GM18502 (cell line): Measurements from ENCODE around the gene CALY.
"Not testable (repeated sequence)": the region's sequence is repeated elsewhere in the genome, so short reads cannot be mapped to it uniquely, and the experiment has no call there.

ENCODE experiments used
- ATAC-seq: cut with Tn5 transposase; IDR thresholded peaks from one replicate; pipeline ENCODE4 v1.9.1; 2021; ENCODE audit warnings: mild to moderate bottlenecking; ENCODE audit not compliant: unreplicated experiment, poor library complexity

The CALY gene

GRCh38 chr10:133367461-133367860, 30.8 kb upstream of the CALY start:
- not testable (repeated sequence) for ATAC-seq

DNA sequence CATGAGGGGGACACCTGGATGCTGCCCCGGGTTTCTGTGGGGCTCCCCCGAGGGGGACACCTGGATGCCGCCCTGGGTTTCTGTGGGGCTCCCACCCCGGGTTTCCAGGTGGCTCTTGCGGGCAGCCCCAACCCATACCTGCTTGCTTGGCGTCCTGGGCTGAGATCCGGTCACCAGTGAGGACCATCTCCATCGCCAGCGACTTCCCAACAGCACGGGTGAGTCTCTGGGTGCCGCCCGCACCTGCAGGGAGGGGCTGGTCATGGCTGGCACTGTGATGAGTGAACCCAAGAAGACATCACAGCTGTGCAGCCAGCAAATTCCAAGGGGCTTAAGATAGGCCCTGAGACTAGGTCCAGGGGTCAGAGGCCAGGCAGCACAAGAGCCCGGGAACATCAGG, 30.1 kb upstream of the CALY start:
- no peak for ATAC-seq

- ATAC-seq = no peak
Measured at GRCh38 chr10:133366130-133366478, 29.4 kb upstream of the CALY start.

GRCh38 chr10:133365461-133366129, 28.9 kb upstream of the CALY start:
- no peak for ATAC-seq

DNA sequence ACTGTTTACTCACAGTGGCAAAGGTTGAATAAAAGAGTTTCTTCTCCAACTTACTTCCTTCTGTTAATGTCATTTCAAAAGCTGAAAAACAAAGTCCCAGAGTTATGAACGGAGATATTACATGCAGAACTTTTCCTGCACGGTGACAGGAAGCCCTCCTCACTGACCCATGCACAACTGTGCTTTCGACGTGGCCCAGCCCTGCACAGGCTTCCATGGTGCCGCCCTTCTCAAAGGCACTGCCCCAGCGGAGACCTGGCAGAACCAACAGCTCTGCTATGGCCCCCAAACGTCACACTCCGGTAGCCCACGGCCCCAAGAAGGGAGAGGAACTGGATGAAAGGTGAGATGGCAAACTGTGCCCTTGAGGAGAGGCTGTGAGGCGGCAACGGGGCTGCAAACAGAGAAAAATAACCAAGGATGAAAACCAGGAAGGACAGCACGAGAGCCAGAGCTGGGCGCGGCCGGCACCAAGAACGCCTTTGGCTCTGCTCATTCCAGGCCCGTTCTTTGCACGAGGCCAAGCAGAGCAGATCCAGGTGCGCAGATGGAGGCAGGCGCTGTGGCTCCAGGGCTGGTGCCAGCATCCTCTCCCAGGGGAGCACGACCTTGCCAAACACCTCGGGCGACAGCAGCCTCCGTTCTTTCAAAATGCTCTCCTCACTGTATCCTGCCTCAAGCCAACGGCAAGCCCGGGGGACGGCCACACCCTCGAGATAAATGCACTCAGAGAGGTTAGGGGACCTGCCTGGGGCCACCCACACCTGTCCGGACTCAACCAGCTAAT, 28.1 kb upstream of the CALY start:
- ATAC-seq = no peak

GRCh38 chr10:133362846-133363245, 26.1 kb upstream of the CALY start:
- ATAC-seq = no peak

GRCh38 chr10:133361773-133362441, 25.2 kb upstream of the CALY start:
- ATAC-seq = no peak

DNA sequence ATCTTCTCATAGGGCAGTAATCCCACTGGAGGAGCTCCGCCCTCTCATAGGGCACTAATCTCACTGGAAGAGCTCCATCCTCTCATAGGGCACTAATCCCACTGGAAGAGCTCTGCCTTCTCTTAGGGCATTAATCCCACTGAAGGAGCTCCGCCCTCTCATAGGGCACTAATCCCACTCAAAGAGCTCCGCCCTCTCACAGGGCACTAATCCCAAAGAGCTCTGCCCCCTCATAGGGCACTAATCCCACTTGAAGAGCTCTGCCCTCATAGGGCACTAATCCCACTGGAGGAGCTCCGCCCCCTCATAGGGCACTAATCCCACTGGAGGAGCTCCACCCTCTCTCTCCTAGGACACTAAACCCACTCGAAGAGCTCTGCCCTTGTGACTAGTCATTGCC, 24.5 kb upstream of the CALY start:
- ATAC-seq = no peak

GRCh38 chr10:133359972-133360610, 23.4 kb upstream of the CALY start:
- ATAC-seq = no peak

GRCh38 chr10:133359554-133359971, 22.9 kb upstream of the CALY start:
- ATAC-seq = no peak

DNA sequence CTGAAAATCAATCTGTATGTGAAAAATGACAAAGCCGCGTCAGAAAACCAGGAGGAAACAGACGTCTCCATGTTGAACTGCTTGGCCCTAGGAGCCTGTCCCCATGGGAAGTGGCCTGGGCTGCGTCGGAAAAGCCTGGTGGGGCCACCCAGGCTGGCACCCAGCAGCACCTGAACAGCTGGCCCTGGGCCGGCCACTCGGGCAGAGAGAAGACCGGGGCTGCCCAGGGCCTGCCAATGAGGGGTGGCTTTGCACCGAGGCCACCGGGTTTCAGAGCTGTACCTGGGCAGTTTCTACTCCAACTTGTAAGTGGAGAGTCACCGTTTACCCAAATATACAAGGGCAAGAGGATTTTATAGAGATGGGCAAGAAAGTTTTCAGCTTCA, 22.2 kb upstream of the CALY start:
- no peak for ATAC-seq

DNA sequence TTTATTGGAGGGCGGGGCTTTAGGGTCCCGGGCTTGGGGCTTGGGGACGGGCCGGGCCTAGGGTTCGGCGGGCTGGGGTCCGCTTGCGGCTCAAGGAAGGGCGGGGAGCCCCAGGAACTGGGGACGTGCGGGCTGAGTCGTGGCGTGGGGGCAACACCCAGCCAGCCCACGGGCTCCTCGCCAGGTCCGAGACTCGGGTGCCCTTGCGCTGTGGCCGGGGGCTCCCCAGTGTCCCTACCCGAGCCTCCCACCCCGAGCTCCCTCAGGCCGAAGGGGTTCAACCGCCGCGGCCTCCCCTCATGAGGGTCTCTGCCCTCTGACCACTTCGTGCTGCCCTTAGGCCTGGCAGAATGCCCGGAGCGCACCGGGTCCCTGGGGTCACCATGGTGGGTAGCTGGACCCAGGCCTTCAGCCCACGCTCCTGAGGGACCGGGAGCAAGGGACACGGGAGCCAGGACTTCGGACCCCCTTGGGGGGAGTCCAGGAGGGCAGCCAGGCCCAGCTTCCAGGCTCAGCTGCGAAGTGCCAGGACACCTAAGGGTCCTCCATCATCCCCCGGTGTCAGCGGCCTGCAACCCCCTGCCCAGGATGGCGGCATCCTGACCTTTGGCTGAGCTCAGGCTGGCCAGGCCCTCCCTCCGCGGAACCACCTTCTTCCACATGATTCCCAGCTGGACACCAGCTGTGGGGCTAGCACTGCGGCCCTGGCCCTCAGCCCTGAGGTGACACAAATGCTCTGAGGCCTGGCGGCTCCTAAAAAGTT, 21.6 kb upstream of the CALY start:
- ATAC-seq = no peak

DNA sequence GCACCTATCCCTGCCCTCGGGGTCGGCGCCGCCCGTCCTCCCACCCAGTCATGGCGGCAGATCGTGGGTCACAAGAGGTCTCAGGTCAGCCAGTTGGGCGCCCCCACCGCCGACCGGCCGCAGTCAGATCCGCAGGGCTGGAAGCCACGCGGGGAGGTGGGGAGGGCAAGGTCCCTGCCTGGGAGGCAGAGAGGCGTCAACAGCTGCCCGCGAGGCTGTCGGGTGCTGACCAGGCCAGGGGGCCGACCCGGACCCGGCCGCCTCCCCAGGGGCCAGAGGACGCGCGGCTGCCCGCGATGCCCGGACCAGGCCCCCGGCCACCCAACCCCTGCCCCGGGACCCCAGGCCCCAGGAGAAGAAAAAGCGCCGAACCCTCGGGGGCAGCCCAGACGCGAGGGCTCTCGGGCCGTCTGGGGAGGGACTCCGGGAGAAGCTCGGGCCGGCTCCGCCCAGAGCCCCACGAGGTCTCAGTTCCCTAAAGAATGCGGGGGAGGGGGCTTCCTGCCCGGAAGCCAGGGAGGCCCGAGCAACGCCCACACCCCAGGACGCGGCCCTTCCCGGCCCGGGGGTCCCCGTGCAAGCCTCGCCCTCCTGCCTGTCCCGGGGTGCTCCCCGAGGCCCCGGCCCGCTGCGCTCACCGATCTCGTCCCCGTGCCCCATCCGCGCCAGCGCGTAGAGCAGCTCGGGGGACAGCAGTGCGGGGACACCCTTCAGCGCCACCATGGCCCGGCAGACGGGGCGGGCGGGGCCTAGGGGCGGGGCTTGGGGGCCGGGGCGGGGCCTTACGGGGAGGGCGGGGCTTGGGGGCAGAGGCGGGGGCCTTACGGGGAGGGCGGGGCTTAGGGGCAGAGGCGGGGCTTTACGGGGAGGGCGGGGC, 20.8 kb upstream of the CALY start, which contains the start of gene FUOM:
TSS of gene FUOM (minus strand) at position 735 of the 877 bp plus-strand sequence. CDS start at position 723, 12 bp downstream.
- ATAC-seq = peak; percentile 75

GRCh38 chr10:133356549-133357284, 20.0 kb upstream of the CALY start:
- no peak for ATAC-seq

DNA sequence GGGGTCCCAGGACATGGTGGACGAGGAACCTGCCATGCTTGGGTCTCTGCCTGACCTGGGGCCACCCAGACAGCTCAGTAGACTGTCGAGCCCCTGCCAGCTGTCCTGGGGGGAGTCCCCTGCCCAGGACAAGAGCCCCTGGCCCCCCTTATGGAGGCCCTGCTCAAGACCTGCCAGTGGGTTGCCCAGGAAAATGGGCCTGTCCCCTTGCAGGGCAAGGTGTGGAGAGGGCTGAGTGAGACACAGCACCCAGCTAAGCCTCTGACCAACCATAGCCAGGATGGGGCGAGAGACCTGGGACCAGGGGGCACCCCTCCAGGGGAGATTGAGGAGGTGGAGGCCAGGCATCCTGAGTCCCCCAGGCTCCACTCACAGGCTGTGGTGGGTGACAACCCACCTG, 19.3 kb upstream of the CALY start:
- no peak for ATAC-seq

DNA sequence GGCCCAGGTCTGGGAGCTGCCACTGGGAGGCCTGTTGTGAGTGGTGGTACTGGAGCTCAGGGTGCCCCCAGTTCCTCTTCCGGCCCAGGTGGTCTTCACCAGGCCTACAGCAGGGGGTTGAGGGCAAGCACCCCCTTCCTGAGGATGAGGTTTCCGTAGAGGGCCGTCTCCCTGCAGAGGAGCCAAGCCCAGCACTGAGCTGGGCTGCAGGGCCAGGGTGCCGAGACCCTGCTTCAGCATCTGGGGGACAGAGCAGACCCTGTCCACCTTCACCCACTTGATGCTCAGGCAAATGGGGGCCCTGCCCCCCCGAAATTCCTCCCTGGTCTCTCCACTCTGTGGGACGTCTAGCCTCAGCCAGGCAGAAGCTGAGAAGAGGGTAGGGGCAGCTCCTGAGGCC, 18.6 kb upstream of the CALY start:
- ATAC-seq = no peak

DNA sequence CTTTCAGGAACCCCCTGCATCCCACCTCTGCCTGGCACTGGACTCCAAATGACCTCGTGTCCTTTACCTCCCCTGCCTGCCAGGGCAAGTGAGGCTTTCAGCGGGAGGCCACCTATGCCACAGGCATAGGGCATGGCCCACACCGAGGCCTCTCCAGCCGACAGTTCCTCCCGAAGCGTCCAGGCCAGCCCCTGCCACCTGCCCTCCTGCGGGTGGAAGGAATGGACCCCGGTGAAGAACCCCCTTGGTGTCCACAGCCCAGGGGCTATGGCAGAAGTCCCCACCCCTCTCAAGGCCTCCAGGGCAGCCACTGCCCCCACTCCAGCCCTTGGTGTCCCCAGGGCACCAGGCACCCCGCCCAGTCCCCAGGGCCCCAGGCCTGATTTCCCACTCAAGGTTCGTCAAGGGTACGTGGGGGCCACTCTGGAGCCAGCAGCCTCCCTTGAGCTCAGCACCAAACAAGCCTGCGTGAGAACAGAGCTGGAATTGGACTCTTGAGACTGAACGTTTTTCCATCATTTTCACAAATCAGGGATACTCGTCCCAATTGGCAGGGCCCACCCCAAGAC, 18.1 kb upstream of the CALY start:
- ATAC-seq = no peak

GRCh38 chr10:133353988-133354605, 17.4 kb upstream of the CALY start:
- ATAC-seq = no peak
